SK-N-MC (cell line): Measurements from ENCODE around the gene DSCAM.

Experiments
- EZH2 ChIP-seq: fragments of 200-600 bp; sonication (generic); IDR thresholded peaks from one replicate; pipeline ENCODE4 v1.6.1; 2017; ENCODE audit warnings: antibody characterized with exemption
- POLR2AphosphoS5 ChIP-seq: IDR thresholded peaks from 2 replicates; pipeline ENCODE4 v1.6.1; 2012; ENCODE audit warnings: mild to moderate bottlenecking, low read depth, low read length, borderline replicate concordance

GRCh38 chr21:40379881-40380810, 466.8 kb downstream of the DSCAM start:
- TF ChIP-seq EZH2 (no peak), POLR2AphosphoS5 (no peak)
